ENCODE data around the gene PALS2. TPM values are rescaled to one million over a fixed set of nuclear protein-coding genes. Genes with fewer than 3 reads are reported as not detected.

Gene PALS2
- total RNA-seq, 4 donors from 2014 or later = 14.0 to 25.2 (median 19.6) TPM

DNA sequence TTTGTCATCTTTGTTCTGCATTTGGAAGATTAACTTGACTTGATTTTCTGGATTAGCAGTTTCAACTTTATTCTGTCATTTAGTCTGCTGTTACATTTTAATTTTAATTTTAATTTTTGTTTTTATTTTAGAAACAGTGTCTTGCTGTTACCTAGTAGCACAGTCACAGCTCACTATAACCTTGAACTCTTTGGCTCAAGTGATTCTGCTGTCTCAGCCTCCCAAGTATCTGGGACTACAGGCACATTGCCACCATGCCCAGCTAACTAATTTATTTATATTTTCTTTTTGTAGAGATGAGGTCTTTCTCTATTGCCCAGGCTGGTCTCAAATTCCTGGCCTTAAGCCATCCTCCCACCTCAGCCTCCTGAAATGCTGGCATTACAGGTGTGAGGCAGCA, 35.3 kb downstream of the PALS2 start:
- Histone ChIP-seq H3K36me3 (no peaks in the 10 kb centered on the region), H3K4me1 (no peaks in the 10 kb centered on the region), H3K27ac (no peak overlapping the region), H3K9me3 (no peaks in the 10 kb centered on the region), H3K27me3 (no peaks in the 10 kb centered on the region), H3K4me3 (no peak overlapping the region)
- no peak for ATAC-seq
- TF ChIP-seq EP300 (IDR thresholded peaks at IDR 0.05) = no peak
- TF ChIP-seq POLR2AphosphoS5 (IDR thresholded peaks at IDR 0.05) = no peak
- TF ChIP-seq POLR2A (IDR thresholded peaks at IDR 0.05) = no peak
- TF ChIP-seq, protein P1, sequence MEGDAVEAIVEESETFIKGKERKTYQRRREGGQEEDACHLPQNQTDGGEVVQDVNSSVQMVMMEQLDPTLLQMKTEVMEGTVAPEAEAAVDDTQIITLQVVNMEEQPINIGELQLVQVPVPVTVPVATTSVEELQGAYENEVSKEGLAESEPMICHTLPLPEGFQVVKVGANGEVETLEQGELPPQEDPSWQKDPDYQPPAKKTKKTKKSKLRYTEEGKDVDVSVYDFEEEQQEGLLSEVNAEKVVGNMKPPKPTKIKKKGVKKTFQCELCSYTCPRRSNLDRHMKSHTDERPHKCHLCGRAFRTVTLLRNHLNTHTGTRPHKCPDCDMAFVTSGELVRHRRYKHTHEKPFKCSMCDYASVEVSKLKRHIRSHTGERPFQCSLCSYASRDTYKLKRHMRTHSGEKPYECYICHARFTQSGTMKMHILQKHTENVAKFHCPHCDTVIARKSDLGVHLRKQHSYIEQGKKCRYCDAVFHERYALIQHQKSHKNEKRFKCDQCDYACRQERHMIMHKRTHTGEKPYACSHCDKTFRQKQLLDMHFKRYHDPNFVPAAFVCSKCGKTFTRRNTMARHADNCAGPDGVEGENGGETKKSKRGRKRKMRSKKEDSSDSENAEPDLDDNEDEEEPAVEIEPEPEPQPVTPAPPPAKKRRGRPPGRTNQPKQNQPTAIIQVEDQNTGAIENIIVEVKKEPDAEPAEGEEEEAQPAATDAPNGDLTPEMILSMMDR (IDR thresholded peaks at IDR 0.05) = no peak

DNA sequence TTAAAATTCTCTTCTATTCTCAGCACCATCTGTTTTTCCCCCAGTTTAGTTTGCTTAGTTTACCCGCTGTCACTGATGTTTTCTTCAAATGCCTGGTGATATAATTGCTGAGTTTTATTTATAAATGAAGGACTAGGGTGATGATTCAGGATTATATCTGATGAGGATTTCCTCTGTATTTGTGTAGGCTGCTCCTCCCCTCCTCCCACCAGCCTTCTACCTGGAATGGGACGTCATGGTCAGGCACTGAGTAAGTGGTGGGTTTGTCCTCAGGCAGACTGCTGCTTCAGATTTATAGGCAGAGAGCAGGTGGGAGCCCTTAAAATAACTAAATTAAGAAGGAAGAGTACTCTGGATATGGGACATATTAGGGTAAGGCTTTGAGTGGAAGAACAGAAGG, 35.8 kb downstream of the PALS2 start:
- WGBS, 2 donors (ENCODE audit: low coverage in 1 of 2) = 51 to 71% methylated on average over 2 of the region's 2 CpGs
- TF ChIP-seq POLR2A (IDR thresholded peaks at IDR 0.05) = no peak
- TF ChIP-seq, protein P1 (IDR thresholded peaks at IDR 0.05) = no peak
- no peak for TF ChIP-seq POLR2AphosphoS5 (IDR thresholded peaks at IDR 0.05)
- no peak for TF ChIP-seq EP300 (IDR thresholded peaks at IDR 0.05)
- no peaks in the 10 kb centered on the region for H3K27me3 ChIP-seq
- no peaks in the 10 kb centered on the region for H3K4me1 ChIP-seq
- H3K27ac ChIP-seq = no peak overlapping the region
- no peaks in the 10 kb centered on the region for H3K9me3 ChIP-seq
- ATAC-seq = no peak
- no peaks in the 10 kb centered on the region for H3K36me3 ChIP-seq
- H3K4me3 ChIP-seq = no peak overlapping the region

DNA sequence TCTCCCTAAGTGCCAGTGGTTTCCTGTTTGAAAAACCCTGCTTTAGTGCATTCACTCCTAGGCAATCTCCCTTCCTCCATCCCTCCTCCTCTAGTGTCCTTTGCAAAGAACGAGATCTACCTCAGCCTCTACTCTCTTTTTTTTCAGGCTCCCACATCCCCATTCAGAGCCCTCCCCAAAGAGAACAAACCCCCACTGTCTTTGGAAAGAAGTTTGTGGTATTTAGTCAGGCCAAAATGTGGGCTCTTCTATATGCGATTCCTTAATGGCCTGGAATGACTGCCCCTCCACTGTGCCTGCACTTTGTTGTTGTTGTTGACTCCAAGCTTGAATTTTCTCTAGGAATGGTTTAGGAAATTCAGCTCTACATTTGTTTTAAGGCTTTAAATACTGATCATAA, 36.3 kb downstream of the PALS2 start:
- no peaks in the 10 kb centered on the region for H3K27me3 ChIP-seq
- no peak for ATAC-seq
- H3K4me3 ChIP-seq = no peak overlapping the region
- H3K4me1 ChIP-seq = no peaks in the 10 kb centered on the region
- no peaks in the 10 kb centered on the region for H3K36me3 ChIP-seq
- no peak overlapping the region for H3K27ac ChIP-seq
- WGBS, 2 donors (ENCODE audit: low coverage in 1 of 2) = 71 to 77% methylated on average over 1 to 2 of the region's 2 CpGs
- TF ChIP-seq, protein P1 (IDR thresholded peaks at IDR 0.05) = no peak
- TF ChIP-seq POLR2A (IDR thresholded peaks at IDR 0.05) (no peak), EP300 (IDR thresholded peaks at IDR 0.05) (no peak), POLR2AphosphoS5 (IDR thresholded peaks at IDR 0.05) (no peak)
- H3K9me3 ChIP-seq = no peaks in the 10 kb centered on the region

DNA sequence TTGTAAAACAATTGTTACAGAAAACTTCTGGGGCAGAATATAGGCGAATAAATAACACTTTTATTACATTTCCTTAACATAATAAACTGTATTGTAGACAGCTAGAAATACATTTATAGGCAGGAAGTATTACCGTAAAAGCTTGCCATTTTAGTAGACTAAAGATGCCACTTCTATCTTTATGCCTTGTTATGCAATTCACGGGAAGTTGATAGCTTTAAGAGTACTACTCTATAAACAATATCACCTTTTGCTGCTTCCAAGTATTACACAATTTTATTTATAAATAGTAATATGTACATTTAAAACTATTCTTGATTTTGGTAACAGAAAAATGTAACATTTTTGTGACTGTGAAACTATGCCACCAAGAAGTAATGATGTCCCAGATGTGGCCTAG, 37.9 kb downstream of the PALS2 start:
- TF ChIP-seq EP300 (IDR thresholded peaks at IDR 0.05) (no peak), POLR2AphosphoS5 (IDR thresholded peaks at IDR 0.05) (no peak)
- Histone ChIP-seq H3K9me3 (peaks cover 0 to 3% (median 0%) of the 10 kb centered on the region in 3 donors), H3K4me1 (no peaks in the 10 kb centered on the region), H3K4me3 (no peak overlapping the region), H3K36me3 (no peaks in the 10 kb centered on the region), H3K27me3 (no peaks in the 10 kb centered on the region), H3K27ac (no peak overlapping the region)
- WGBS, 2 donors (ENCODE audit: low coverage in 1 of 2) = 62 to 76% methylated on average over 3 of the region's 3 CpGs
- no peak for ATAC-seq

DNA sequence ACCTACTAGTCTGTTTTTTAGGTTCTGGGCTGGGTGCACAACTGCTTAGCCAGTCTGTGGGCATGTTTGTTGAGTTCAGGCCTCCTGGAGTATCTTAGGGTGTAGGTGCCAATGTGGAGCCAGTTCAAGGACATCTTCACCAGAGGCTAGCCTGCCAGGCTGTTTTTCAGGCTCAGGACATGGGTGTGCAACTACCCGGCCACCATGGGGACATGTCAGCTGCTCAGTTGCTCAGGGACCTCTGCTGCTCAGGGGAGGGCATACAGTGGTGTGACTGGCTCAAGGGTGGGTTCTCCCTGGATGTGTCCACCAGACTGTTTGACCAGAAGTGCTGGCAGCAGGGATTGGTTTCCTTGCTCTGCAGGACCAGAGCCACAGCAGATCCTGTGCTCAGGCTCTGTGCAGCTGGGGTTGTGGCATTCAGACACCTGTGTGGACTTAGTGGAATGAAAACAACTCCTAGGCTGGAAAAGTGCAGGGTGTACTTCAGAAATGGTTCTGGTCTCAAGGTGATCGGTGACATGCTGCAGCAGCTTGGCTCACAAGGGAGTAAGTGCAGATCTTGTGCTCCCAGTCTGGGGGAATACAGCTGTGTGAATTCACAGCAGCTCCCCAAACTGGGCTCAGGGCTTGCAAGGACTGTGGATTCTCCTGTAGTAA, 44.8 kb downstream of the PALS2 start:
- Histone ChIP-seq H3K4me3 (no peak overlapping the region), H3K9me3 (peaks cover 0 to 32% (median 0%) of the 10 kb centered on the region in 3 donors), H3K27ac (no peak overlapping the region), H3K27me3 (no peaks in the 10 kb centered on the region), H3K4me1 (no peaks in the 10 kb centered on the region), H3K36me3 (no peaks in the 10 kb centered on the region)
- no CpG with 5 or more reads among the region's 2 CpGs for WGBS, 2 donors (ENCODE audit: low coverage in 1 of 2)
- TF ChIP-seq POLR2A (IDR thresholded peaks at IDR 0.05) = no peak
- TF ChIP-seq, protein P1 (IDR thresholded peaks at IDR 0.05) = no peak
- TF ChIP-seq POLR2AphosphoS5 (IDR thresholded peaks at IDR 0.05) = no peak
- TF ChIP-seq EP300 (IDR thresholded peaks at IDR 0.05) = no peak
- no peak for ATAC-seq

All from gastroesophageal sphincter (tissue), 4 donors.